Cardiac muscle cell (in vitro differentiated cells and primary cell): Measurements from ENCODE around the gene LCMT2. TPM values are rescaled to one million over a fixed set of nuclear protein-coding genes. Genes with fewer than 3 reads are reported as not detected.
A peak's percentile ranks its signal among the peaks of the same experiment; 100 is the strongest.

Experiments used
- DNase-seq, 2 donors: peaks; one replicate each; pipeline versions ENCODE4 v3.0.0 to v3.0.0-alpha.2; 2010 to 2017; ENCODE audit warnings: low read depth in 1 of 2, low spot score in 1 of 2
- H3K27ac ChIP-seq: fragments of 200-600 bp; sonication (generic); 2 replicates; pipeline ENCODE4 v1.5.1; 2016
- H3K27me3 ChIP-seq: fragments of 200-600 bp; sonication (generic); 2 replicates; pipeline ENCODE4 v1.6.0; 2016; ENCODE audit warnings: control low read depth
- H3K36me3 ChIP-seq: fragments of 200-600 bp; sonication (generic); 2 replicates; pipeline ENCODE4 v1.5.1; 2016; ENCODE audit warnings: control low read depth
- H3K4me1 ChIP-seq: fragments of 200-600 bp; sonication (generic); 2 replicates; pipeline ENCODE4 v1.8.1; 2017; ENCODE audit warnings: low read depth, mild to moderate bottlenecking, mixed run types
- H3K4me3 ChIP-seq: fragments of 200-600 bp; sonication (generic); 2 replicates; pipeline ENCODE4 v1.5.1; 2016; ENCODE audit warnings: mild to moderate bottlenecking
- H3K9me3 ChIP-seq: fragments of 200-600 bp; sonication (generic); 2 replicates; pipeline ENCODE4 v1.5.1; 2017; ENCODE audit warnings: low read depth, mild to moderate bottlenecking, control low read depth
- CTCF ChIP-seq: IDR thresholded peaks from 2 replicates; pipeline ENCODE4 v1.5.1; 2012; ENCODE audit warnings: low read depth, mild to moderate bottlenecking, low read length
- polyA plus RNA-seq: library from polyadenylated mRNA; unstranded; fragments of >200 nt; fragmentation: Nextera tagmentation; extraction: Ambion mirVana; gene quantifications from 2 replicates; pipeline ENCODE4 v1.2.1, GENCODE V29; 2016
- total RNA-seq: library from RNA; depleted of rRNA; stranded (reverse); fragments of >200 nt; gene quantifications from 2 replicates; pipeline ENCODE4 v1.2.3, GENCODE V29; 2016

Gene LCMT2
- total and polyA plus RNA-seq, 2 experiments from 2014 or later: 8.2 to 11.6 TPM

DNA sequence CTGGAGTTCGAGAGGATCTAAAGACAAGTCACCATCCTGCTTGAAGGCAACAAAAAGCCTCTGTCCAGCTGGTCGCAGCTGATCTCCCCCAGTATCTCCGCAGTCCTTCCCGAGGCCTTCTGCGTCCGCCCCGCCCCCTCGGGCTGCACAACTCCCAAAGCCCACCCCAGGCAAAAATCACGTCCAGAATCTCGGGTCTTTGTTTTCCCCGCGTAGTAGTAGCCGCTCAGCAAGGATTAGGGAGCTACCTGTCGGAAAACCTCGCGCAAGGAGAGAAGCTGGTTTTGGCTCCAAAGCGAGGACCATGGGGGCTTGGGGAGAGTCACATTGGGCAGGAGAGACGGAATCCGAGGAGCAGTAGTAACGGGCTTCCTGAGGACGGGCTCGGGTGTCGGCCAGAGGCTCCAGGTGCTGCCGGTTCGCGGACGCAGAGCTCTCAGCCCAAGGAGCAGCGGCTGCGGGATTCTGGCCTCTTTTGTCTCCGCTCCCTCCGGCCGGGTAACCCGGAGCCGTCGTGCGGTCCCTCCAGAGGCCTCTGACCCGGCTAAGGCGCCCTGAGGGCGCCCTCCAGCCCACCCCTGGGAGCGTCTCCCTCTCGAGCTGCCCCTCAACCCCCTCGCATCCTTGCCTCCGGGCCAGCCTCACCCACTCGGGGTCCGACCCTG is 40.1 kb upstream of the LCMT2 start:
- Histone ChIP-seq H3K4me3 (peak overlapping the region; percentile 60), H3K27me3 (no peaks in the 10 kb centered on the region), H3K36me3 (peaks cover 7% of the 10 kb centered on the region), H3K4me1 (peaks cover 20% of the 10 kb centered on the region), H3K9me3 (no peaks in the 10 kb centered on the region), H3K27ac (peak overlapping the region; percentile 32)
- TF ChIP-seq CTCF: no peak
- DNase-seq: peak; percentile 39 to 69

- no peak overlapping the region for H3K27ac ChIP-seq
- no peak overlapping the region for H3K4me3 ChIP-seq
- TF ChIP-seq CTCF: no peak
- H3K4me1 ChIP-seq: no peaks in the 10 kb centered on the region
- peaks cover 9% of the 10 kb centered on the region for H3K9me3 ChIP-seq
- H3K27me3 ChIP-seq: no peaks in the 10 kb centered on the region
- peaks cover 50% of the 10 kb centered on the region for H3K36me3 ChIP-seq
- no peak for DNase-seq
Observed at GRCh38 chr15:43361313-43361903, 31.0 kb upstream of the LCMT2 start.

DNA sequence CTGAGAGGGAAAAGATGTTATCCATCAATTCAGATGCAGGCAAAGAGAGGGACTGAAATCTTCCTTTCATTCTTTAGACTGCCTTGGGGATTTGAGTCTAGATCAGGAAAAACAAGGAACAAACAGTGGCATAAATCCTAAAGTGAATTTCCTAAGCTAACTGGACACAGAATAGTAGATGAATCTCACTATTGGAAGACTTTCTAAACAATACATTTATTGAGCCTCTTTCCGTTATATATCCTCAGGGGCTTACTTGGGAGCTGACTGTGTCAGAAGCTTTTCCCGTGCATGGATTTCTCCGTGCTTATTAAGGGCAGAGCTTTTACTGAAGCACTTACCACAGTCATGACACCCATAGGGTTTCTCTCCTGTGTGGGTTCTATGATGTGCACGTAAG is 30.4 kb upstream of the LCMT2 start:
- H3K36me3 ChIP-seq: peaks cover 46% of the 10 kb centered on the region
- no peak for DNase-seq
- H3K9me3 ChIP-seq: peaks cover 9% of the 10 kb centered on the region
- TF ChIP-seq CTCF: no peak
- H3K27ac ChIP-seq: no peak overlapping the region
- no peaks in the 10 kb centered on the region for H3K4me1 ChIP-seq
- H3K4me3 ChIP-seq: no peak overlapping the region
- H3K27me3 ChIP-seq: no peaks in the 10 kb centered on the region

GRCh38 chr15:43352693-43353382 is 22.5 kb upstream of the LCMT2 start:
- Histone ChIP-seq H3K27ac (peak overlapping the region; percentile 68), H3K9me3 (no peaks in the 10 kb centered on the region), H3K36me3 (peaks cover 25% of the 10 kb centered on the region), H3K4me1 (peaks cover 6% of the 10 kb centered on the region), H3K4me3 (no peak overlapping the region), H3K27me3 (no peaks in the 10 kb centered on the region)
- no peak for TF ChIP-seq CTCF
- no peak for DNase-seq

DNA sequence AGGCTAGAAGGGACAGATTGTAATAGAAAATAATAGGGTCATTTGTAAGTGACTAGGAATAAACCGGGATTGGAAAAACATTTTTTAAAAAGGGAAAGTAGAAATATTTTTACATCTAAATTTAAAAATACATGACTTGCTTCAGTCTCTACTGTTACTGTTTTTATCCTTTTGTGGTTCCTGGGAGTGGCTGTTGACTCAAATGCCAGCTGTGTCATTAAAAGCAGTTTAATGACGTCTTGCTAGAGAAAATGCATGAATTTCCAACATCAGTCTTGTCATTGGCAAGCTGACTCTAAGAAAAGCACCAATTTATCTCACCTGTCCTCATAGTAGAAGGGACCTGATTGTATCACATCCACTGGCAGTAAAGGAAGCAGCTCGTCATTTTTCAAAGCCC is 16.7 kb upstream of the LCMT2 start:
- no peak for TF ChIP-seq CTCF
- Histone ChIP-seq H3K36me3 (peaks cover 52% of the 10 kb centered on the region), H3K9me3 (no peaks in the 10 kb centered on the region), H3K27ac (no peak overlapping the region), H3K4me3 (no peak overlapping the region), H3K27me3 (no peaks in the 10 kb centered on the region), H3K4me1 (no peaks in the 10 kb centered on the region)
- no peak for DNase-seq
